KMS-11 (cell line): ENCODE results near the gene FCHSD2.

Experiments
- H2AFZ ChIP-seq: fragments of 200-600 bp; sonication (generic); 2 replicates; pipeline ENCODE4 v1.6.1; 2016; ENCODE audit warnings: antibody characterized with exemption, mixed run types, low read depth
- H3K27ac ChIP-seq: fragments of 200-600 bp; sonication (generic); 2 replicates; pipeline ENCODE4 v1.6.1; 2016; ENCODE audit warnings: mild to moderate bottlenecking, mixed run types
- H3K27me3 ChIP-seq: fragments of 200-600 bp; sonication (generic); 2 replicates; pipeline ENCODE4 v1.6.1; 2017; ENCODE audit warnings: mild to moderate bottlenecking, low read depth, mixed run types, moderate library complexity; ENCODE audit not compliant: insufficient read depth
- H3K36me3 ChIP-seq: fragments of 200-600 bp; sonication (generic); 2 replicates; pipeline ENCODE4 v1.6.1; 2017; ENCODE audit warnings: mild to moderate bottlenecking, mixed run types; ENCODE audit not compliant: insufficient read depth
- H3K4me1 ChIP-seq: fragments of 200-600 bp; sonication (generic); 2 replicates; pipeline ENCODE4 v1.6.1; 2016; ENCODE audit warnings: mild to moderate bottlenecking, low read depth, mixed run types; ENCODE audit not compliant: poor library complexity, severe bottlenecking
- H3K4me2 ChIP-seq: fragments of 200-600 bp; sonication (generic); 2 replicates; pipeline ENCODE4 v1.7.0; 2016; ENCODE audit warnings: mild to moderate bottlenecking, mixed run types
- H3K4me3 ChIP-seq: fragments of 200-600 bp; sonication (generic); IDR thresholded peaks from 2 replicates; pipeline ENCODE4 v1.6.1; 2017; ENCODE audit warnings: low read depth, low read length, mixed read lengths; ENCODE audit not compliant: insufficient read depth
- H3K79me2 ChIP-seq: fragments of 200-600 bp; sonication (generic); 2 replicates; pipeline ENCODE4 v1.6.1; 2016; ENCODE audit warnings: low read depth, mixed run types; ENCODE audit not compliant: insufficient read depth
- H3K9ac ChIP-seq: fragments of 200-600 bp; sonication (generic); 2 replicates; pipeline ENCODE4 v1.6.1; 2016; ENCODE audit warnings: mild to moderate bottlenecking, mixed run types
- H4K20me1 ChIP-seq: fragments of 200-600 bp; sonication (generic); 2 replicates; pipeline ENCODE4 v1.6.1; 2016; ENCODE audit warnings: mild to moderate bottlenecking, mixed run types; ENCODE audit not compliant: insufficient read depth
- TF ChIP-seq, protein P1 (sequence below): fragments of 200-600 bp; sonication (generic); conservative IDR thresholded peaks from 2 replicates; pipeline ENCODE4 v1.6.1; 2017; ENCODE audit warnings: low read depth, mild to moderate bottlenecking, antibody characterized with exemption, low read length, moderate library complexity, mixed read lengths

Gene FCHSD2

DNA sequence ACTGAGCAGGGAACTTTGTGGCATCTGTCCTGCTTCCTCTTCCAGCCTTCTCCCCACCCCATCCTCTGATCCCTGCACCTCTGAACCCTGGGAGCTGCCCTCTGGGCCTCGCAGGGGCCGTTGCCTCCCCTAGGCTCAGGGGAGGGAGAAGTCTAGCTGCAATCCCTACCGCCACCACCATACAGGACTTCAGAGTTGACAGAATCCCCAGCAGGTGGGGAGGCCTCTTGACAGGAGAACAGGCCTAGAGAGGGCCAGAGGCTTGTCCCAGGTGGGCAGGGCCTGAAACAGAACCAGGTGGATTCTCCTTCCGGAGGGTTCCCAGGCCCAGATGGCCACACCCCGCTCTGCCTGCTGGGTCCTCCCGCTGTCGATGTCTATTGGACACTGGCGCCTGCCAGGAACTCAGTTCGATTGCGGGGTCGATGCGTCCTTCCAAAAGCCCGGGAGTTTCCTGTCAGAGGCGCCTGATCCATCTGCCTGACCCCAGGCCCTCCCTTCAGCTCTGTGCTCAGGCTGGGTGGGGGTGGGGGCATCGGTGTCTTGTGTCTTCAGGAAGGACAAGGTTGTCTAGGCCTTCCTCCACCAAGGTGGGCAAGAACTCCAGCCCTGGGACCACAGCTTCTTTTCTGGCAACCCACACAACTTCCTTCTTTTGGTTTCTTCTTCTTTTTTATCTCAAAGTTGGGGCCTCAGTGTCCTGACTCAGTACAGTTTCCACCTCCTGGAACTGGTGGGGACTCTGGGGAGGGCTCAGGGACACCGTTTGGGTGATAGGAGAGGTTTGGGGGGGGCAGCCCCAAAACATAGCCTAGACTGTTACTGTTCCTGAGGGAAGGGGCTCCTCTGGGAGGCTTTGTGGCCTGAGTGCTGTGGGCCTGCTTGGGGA is 354.7 kb downstream of the FCHSD2 start:
- Histone ChIP-seq H3K27me3 (no peaks in the 10 kb centered on the region), H3K79me2 (no peaks in the 10 kb centered on the region), H3K4me2 (no peak overlapping the region), H3K36me3 (no peaks in the 10 kb centered on the region), H3K9ac (no peak overlapping the region), H2AFZ (no peak overlapping the region), H3K4me1 (peaks cover 13% of the 10 kb centered on the region), H3K27ac (no peak overlapping the region), H3K4me3 (no peak overlapping the region), H4K20me1 (no peaks in the 10 kb centered on the region)
- TF ChIP-seq, protein P1, sequence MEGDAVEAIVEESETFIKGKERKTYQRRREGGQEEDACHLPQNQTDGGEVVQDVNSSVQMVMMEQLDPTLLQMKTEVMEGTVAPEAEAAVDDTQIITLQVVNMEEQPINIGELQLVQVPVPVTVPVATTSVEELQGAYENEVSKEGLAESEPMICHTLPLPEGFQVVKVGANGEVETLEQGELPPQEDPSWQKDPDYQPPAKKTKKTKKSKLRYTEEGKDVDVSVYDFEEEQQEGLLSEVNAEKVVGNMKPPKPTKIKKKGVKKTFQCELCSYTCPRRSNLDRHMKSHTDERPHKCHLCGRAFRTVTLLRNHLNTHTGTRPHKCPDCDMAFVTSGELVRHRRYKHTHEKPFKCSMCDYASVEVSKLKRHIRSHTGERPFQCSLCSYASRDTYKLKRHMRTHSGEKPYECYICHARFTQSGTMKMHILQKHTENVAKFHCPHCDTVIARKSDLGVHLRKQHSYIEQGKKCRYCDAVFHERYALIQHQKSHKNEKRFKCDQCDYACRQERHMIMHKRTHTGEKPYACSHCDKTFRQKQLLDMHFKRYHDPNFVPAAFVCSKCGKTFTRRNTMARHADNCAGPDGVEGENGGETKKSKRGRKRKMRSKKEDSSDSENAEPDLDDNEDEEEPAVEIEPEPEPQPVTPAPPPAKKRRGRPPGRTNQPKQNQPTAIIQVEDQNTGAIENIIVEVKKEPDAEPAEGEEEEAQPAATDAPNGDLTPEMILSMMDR: no peak
